ENCODE measurements around the gene B4GALNT2. TPM values are rescaled to one million over a fixed set of nuclear protein-coding genes. Genes with fewer than 3 reads are reported as not detected.
A peak's percentile ranks its signal among the peaks of the same experiment; 100 is the strongest.

Gene B4GALNT2
- total and polyA plus RNA-seq, 2 donors (not counting 1 experiment from before 2014, with no cell fraction given): 0.12 TPM; not detected in 1

GRCh38 chr17:49204516-49204915 lies 71.9 kb downstream of the B4GALNT2 start:
- ATAC-seq (ENCODE audit: low read depth) (no peak), DNase-seq (no peak)
- intact Hi-C loops (cut with micrococcal nuclease): no loop called here
- WGBS (ENCODE audit: insufficient coverage): 97% methylated on average over 2 of the region's 2 CpGs
- H3K27ac Mint-ChIP-seq: no peak overlapping the region
- H3K4me2 ChIP-seq (replicated peaks; ENCODE audit: low read depth, low read length, poor library complexity, severe bottlenecking): no peak overlapping the region
- H3K9me3 ChIP-seq (ENCODE audit: control extremely low read depth in 1 of 3, control insufficient read depth in 2 of 3, insufficient read depth in 1 of 3, low read length in 2 of 3): no peaks in the 10 kb centered on the region
- H3K9me3 Mint-ChIP-seq (ENCODE audit: insufficient read depth): no peaks in the 10 kb centered on the region
- peaks cover 21% of the 10 kb centered on the region for H3K79me2 ChIP-seq (ENCODE audit: control insufficient read depth, insufficient read depth, low read length)
- H3K4me1 Mint-ChIP-seq: peaks cover 9% of the 10 kb centered on the region
- H2AFZ ChIP-seq (ENCODE audit: insufficient read depth, low read depth, low read length, poor library complexity, severe bottlenecking): no peak overlapping the region
- H3K27me3 Mint-ChIP-seq: no peaks in the 10 kb centered on the region
- H3K27me3 ChIP-seq (replicated peaks in 1 of 4; ENCODE audit: control extremely low read depth in 1 of 4, control insufficient read depth in 3 of 4, insufficient read depth in 4 of 4, low read length in 3 of 4): no peaks in the 10 kb centered on the region
- no peaks in the 10 kb centered on the region for H4K20me1 ChIP-seq (ENCODE audit: control insufficient read depth, insufficient read depth, low read length, poor library complexity, severe bottlenecking)
- no peak overlapping the region for H3K4me3 Mint-ChIP-seq
- H3K4me1 ChIP-seq (ENCODE audit: control insufficient read depth in 2 of 2, insufficient read depth in 2 of 2, low read length in 2 of 2): peaks cover 8 to 12% of the 10 kb centered on the region in 2 donors
- H3K36me3 ChIP-seq (replicated peaks in 1 of 2; ENCODE audit: control extremely low read depth in 1 of 2, control insufficient read depth in 1 of 2, extremely low read depth in 1 of 2, insufficient read depth in 2 of 2, low read length in 1 of 2): peaks cover 0 to 3% of the 10 kb centered on the region in 2 experiments
- no peak overlapping the region for H3K9ac ChIP-seq (ENCODE audit: low read length)
- ChIA-PET CTCF (interaction anchor here (1.1 to 2.8 kb wide), 3 partner anchors 10 to 22 kb away, joined by 3 to 13 read pairs (median 3); no protein-coding TSS in a partner anchor), POLR2A (no interaction called here)
- TF ChIP-seq EZH2 (IDR thresholded peaks at IDR 0.05; ENCODE audit: borderline replicate concordance, insufficient read depth, low read depth, low read length, poor library complexity, severe bottlenecking) (no peak), CTCF (IDR thresholded peaks at IDR 0.05) (no peak)
- no peak overlapping the region for H3K27ac ChIP-seq (ENCODE audit: low read length in 2 of 2)
- H3K4me3 ChIP-seq (ENCODE audit: control extremely low read depth in 1 of 5, extremely low read depth in 1 of 5, insufficient read depth in 1 of 5, low read depth in 2 of 5, low read length in 4 of 5): no peak overlapping the region

- peaks cover 0 to 3% of the 10 kb centered on the region in 2 experiments for H3K36me3 ChIP-seq (replicated peaks in 1 of 2; ENCODE audit: control extremely low read depth in 1 of 2, control insufficient read depth in 1 of 2, extremely low read depth in 1 of 2, insufficient read depth in 2 of 2, low read length in 1 of 2)
- ChIA-PET CTCF (interaction anchor here (1.0 to 11.9 kb wide), 7 partner anchors 10 to 29 kb away, joined by 3 to 140 read pairs (median 5); partner anchors contain the start of gene PHOSPHO1), POLR2A (interaction anchor here (0.9 kb wide), 1 partner anchor 10 kb away, joined by 4 read pairs; no protein-coding TSS in a partner anchor)
- no peak overlapping the region for H3K9ac ChIP-seq (ENCODE audit: low read length)
- 98% methylated on average over 10 of the region's 10 CpGs for WGBS (ENCODE audit: insufficient coverage)
- peak overlapping the region; percentile 85 for H3K4me3 Mint-ChIP-seq
- DNase-seq: no peak
- H3K4me3 ChIP-seq (ENCODE audit: control extremely low read depth in 1 of 5, extremely low read depth in 1 of 5, insufficient read depth in 1 of 5, low read depth in 2 of 5, low read length in 4 of 5): no peak overlapping the region
- H3K27ac Mint-ChIP-seq: peak overlapping the region; percentile 89
- no peak for ATAC-seq (ENCODE audit: low read depth)
- H3K79me2 ChIP-seq (ENCODE audit: control insufficient read depth, insufficient read depth, low read length): peaks cover 61% of the 10 kb centered on the region
- no peak overlapping the region for H2AFZ ChIP-seq (ENCODE audit: insufficient read depth, low read depth, low read length, poor library complexity, severe bottlenecking)
- H3K4me1 ChIP-seq (ENCODE audit: control insufficient read depth in 2 of 2, insufficient read depth in 2 of 2, low read length in 2 of 2): peaks cover 49 to 58% of the 10 kb centered on the region in 2 donors
- TF ChIP-seq EZH2 (IDR thresholded peaks at IDR 0.05; ENCODE audit: borderline replicate concordance, insufficient read depth, low read depth, low read length, poor library complexity, severe bottlenecking) (no peak), CTCF (IDR thresholded peaks at IDR 0.05) (no peak)
- H3K4me2 ChIP-seq (replicated peaks; ENCODE audit: low read depth, low read length, poor library complexity, severe bottlenecking): peak overlapping the region; percentile 88
- no peaks in the 10 kb centered on the region for H3K27me3 ChIP-seq (replicated peaks in 1 of 4; ENCODE audit: control extremely low read depth in 1 of 4, control insufficient read depth in 3 of 4, insufficient read depth in 4 of 4, low read length in 3 of 4)
- H3K9me3 ChIP-seq (ENCODE audit: control extremely low read depth in 1 of 3, control insufficient read depth in 2 of 3, insufficient read depth in 1 of 3, low read length in 2 of 3): no peaks in the 10 kb centered on the region
- peaks cover 49% of the 10 kb centered on the region for H3K4me1 Mint-ChIP-seq
- H3K9me3 Mint-ChIP-seq (ENCODE audit: insufficient read depth): no peaks in the 10 kb centered on the region
- H3K27ac ChIP-seq (ENCODE audit: low read length in 2 of 2): peak overlapping the region in 1 of 2 donors; percentile 82
- peaks cover 9% of the 10 kb centered on the region for H4K20me1 ChIP-seq (ENCODE audit: control insufficient read depth, insufficient read depth, low read length, poor library complexity, severe bottlenecking)
- no peaks in the 10 kb centered on the region for H3K27me3 Mint-ChIP-seq
- intact Hi-C loops (cut with micrococcal nuclease): no loop called here
Measured at GRCh38 chr17:49209061-49209571, 76.5 kb downstream of the B4GALNT2 start.
